HG02759 (cell line): Measurements from ENCODE around the gene DAAM2.

ENCODE experiments used
- ATAC-seq: cut with Tn5 transposase; IDR thresholded peaks from one replicate; pipeline ENCODE4 v1.9.1; 2021; ENCODE audit warnings: mild to moderate bottlenecking, moderate library complexity; ENCODE audit not compliant: unreplicated experiment

The DAAM2 gene

GRCh38 chr6:39816747-39817146, 24.6 kb downstream of the DAAM2 start:
- ATAC-seq: no peak

DNA sequence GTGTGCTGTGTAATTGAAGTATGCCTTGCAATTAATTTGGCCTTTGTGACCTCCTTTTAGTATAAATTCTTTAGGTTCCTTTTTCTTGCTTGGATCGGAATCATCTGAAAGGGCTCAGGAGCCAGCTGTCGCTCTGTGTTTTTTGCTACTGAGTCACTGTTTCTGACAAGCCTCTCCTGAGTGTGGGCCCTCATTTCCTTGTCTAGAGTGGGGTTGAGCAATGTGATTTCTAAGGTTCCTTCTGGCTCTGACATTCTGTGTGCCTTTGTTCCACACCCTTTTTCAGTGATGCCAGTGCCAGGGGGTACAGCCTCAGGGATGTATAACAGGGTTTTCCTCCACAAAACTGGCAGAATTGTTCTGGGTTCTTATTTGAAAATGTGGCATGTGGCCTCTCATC, 26.5 kb downstream of the DAAM2 start:
- no peak for ATAC-seq

- no peak for ATAC-seq
These were observed 27.1 kb downstream of the DAAM2 start for GRCh38 chr6:39819228-39819627.

DNA sequence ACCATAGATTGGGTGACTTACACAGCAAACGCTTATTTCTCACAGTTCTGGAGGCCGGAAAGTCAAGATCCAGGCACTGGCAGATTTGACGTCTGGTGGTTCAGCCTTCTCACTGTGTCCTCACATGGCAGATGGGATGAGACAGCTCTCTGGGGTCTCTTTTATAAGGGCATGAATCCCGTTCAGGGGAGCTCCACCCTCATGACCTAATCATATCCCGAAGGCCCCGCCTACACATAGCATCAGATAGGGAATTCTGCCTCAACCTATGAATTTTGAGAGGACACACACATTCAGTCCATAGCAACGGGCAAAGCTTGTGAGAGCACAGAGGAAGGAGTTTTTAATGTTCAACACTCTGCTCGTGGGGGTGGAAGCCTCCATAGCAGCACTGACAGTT, 27.5 kb downstream of the DAAM2 start:
- ATAC-seq: no peak

GRCh38 chr6:39820553-39820952, 28.4 kb downstream of the DAAM2 start:
- no peak for ATAC-seq

DNA sequence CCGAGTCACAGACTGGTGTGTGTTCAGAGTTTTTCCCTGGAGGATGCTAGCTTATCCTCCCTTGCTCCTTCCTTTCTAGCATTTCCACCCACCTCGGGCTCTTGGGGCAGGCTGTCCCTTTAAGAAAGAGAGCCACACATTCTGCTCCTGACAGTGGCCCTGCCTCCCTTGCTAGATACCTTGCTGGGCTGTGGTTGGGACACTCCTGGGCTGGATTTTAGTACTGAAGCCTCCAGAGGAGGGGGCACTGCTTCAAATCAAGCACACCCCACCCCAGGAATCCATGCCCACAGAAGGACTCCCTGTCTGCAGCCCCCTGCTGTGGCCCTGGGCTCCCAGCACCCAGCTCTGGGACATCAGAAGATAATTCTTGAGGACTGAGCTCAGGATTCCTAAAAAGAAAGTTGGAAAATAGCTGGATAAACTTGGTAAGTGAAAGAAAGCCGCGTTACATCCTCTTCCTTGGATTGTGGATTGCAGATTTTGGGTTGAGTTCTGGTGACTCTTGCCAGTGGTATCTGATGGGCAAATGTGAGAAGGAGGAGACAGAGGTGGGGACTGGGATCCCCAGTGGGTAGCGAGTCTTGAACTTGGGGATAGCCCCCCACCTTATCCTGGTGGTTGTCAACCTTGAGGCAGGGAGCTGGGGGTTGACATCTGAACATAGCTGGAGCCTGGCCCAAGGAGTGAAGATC, 29.0 kb downstream of the DAAM2 start:
- no peak for ATAC-seq

DNA sequence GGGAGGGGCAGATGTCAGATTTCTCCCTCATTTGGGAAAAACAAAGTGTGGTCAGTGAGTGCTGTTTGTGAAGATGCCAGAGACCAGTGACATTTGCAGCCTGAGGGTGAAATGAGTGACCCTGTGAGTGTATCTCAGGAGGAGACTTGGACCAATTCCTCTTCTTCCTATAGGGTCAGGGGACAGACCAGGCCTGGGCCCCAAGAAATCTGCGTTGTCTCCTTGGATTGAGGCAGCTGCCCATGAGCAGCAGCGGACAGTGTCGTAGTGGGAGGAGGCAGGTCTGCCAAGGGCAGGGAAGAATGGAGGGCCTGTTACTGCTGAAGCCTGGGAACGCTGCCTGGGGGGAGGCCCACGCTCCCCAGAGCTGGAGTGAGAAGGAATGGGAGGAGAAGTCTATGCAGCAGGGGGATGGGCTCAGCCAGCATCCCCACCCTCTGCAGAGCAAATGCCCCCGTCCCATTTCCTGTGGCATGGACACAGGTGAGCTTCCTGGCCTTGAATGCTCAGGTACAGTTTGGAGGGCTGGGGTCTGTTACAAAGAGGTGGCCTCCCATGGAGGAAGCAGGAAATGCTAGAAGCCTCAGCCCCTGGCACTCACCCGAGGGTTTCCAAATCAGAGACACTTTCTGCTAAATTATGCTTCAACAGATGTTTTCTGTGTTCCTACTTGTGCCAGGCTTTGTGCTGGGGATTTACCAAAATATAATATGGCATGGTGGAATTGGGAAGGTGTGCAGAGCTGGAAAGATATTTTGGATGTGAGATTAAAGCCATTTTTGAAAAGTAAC, 29.8 kb downstream of the DAAM2 start:
- ATAC-seq: no peak

- ATAC-seq: no peak
These were observed 31.0 kb downstream of the DAAM2 start for GRCh38 chr6:39822846-39823815.

GRCh38 chr6:39824030-39824926, 32.1 kb downstream of the DAAM2 start:
- ATAC-seq: no peak

DNA sequence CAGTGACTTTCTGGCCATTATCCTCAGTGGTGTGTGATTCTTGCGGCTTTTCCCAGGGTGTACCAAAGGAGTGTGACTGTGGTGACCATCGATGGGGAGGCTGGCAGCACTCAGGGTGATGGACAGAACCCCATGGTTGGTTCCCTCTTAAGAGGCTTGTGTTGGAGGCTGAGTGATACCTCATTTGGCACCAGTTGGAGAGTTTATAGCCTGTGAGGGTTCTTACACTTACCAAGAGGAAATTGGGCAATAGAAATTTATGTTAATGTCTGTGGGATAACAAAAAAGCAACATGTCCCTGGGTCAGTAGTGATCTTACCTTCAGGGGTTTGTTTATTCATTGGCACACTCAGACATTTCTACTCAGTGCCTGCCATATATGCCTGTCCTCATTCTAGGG, 37.2 kb downstream of the DAAM2 start:
- ATAC-seq: no peak

DNA sequence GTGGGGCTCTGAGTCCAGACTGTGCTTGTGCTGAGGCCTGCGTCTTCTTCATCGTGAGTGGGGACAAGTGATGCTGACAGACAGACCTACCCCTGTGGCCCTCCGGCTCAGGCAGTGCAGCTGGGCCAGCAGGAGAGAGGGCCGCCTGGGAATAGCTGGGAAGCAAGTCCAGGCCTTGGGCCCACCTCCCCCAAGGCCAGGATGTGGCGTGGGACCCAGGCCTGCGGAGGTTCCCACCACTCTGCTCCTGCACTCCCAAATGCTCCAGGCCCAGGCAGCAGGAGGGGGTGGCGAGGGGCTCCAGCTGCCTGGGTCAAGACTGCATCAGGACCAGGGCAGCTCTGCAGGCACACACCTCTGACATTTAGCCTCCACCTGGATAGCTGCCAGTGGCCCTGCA, 38.3 kb downstream of the DAAM2 start:
- no peak for ATAC-seq

DNA sequence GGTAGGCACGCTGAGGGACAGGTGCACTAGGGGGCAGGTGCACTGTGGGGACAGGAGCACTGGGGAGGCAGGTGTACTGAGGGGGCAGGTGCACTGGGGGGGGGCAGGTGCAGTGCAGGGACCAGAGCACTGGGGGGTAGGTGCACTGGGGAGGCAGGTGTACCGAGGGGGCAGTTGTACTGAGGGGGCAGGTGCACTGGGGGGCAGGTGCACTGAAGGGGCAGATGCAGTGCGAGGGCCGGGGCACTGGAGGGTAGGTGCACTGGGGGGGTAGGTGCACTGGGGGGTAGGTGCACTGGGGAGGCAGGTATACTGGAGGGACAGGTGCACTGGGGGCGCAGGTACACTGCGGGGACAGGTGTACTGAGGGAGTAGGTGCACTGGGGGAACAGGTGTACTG, 39.5 kb downstream of the DAAM2 start:
- no peak for ATAC-seq

GRCh38 chr6:39834278-39834677, 42.1 kb downstream of the DAAM2 start:
- ATAC-seq: no peak

DNA sequence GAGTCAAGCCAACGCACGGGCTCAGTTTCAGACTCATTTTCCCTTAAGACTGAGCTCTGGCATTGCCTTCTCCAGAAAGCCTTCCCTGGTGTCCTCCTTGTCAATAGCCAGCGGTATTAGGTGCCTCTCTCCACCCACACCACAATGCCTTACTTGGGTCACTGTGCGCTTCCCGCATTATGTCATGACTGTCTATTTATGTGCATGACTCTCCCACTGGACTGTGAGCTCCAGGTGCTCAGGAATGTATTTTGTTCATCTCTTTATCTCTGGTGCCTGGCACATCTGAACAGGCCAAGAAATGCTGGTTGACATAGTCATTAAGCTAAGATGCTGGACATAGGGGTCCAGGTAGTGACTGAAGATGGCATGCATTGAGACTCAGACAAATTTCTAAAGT, 42.7 kb downstream of the DAAM2 start:
- no peak for ATAC-seq

- no peak for ATAC-seq
These were observed 43.7 kb downstream of the DAAM2 start for GRCh38 chr6:39835821-39836295.

- ATAC-seq: no peak
These were observed 44.4 kb downstream of the DAAM2 start for GRCh38 chr6:39836606-39837005.

GRCh38 chr6:39839445-39839844, 47.3 kb downstream of the DAAM2 start:
- no peak for ATAC-seq

DNA sequence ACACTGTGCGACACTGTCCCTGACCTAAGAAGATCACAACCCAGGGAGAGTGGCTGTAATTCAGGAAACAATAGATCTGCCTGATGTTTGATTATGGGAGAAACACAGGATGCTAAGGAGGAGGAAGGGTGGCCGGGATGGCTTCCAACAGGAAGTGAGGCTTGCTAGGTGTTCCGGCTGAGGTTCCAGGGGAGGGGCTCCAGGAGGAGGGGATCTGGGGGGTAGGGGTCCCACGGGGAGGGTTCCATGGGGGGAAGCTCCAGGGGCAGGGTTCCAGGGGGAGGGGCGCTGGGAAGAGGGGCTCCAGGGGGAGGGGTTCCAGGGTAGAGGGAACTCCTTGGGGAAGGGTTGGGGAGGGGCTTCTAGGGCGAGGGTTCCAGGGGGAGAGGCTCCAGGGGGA, 48.6 kb downstream of the DAAM2 start:
- no peak for ATAC-seq

GRCh38 chr6:39841291-39841690, 49.1 kb downstream of the DAAM2 start:
- ATAC-seq: no peak

- ATAC-seq: no peak
These were observed 49.7 kb downstream of the DAAM2 start for GRCh38 chr6:39841923-39842322.
